PC-9 (cell line): ENCODE results near the gene DNAH12. TPM values are rescaled to one million over a fixed set of nuclear protein-coding genes. Genes with fewer than 3 reads are reported as not detected.

Source experiments
- BruUV-seq: library from RNA; stranded (reverse); fragments of 400-500 nt; replicated peaks from 2 replicates; lab custom pipeline; 2021; lab: Mats Ljungman, UMichigan
- CTCF ChIA-PET: fragments of 300-600 bp; sonication (Branson Sonifier 250); formaldehyde crosslinking; loops from one replicate; lab custom pipeline; 2022; ENCODE audit warnings: antibody characterized with exemption; lab: Charles Lee
- POLR2A ChIA-PET: fragments of 300-600 bp; sonication (Branson Sonifier 250); formaldehyde crosslinking; loops from one replicate; lab custom pipeline; 2022; ENCODE audit warnings: antibody characterized with exemption; ENCODE audit not compliant: unreplicated experiment; lab: Charles Lee
- DNase-seq, 2 experiments: peaks; one replicate each; pipeline versions ENCODE4 v3.0.0 to v3.0.0-alpha.2; 2015 to 2022; ENCODE audit warnings: mixed read lengths in 1 of 2
- H2AFZ ChIP-seq: fragments of 200-600 bp; sonication (generic); 2 replicates; pipeline ENCODE4 v1.8.1; 2017; ENCODE audit warnings: antibody characterized with exemption
- H3F3A ChIP-seq: fragments of 200-600 bp; sonication (generic); 2 replicates; pipeline ENCODE4 v1.8.1; 2017; ENCODE audit warnings: antibody characterized with exemption, mild to moderate bottlenecking, low read depth; ENCODE audit not compliant: insufficient read depth
- H3K27ac ChIP-seq: fragments of 200-600 bp; sonication (generic); 2 replicates; pipeline ENCODE4 v1.6.1; 2016; ENCODE audit warnings: mixed run types
- H3K27me3 ChIP-seq: fragments of 200-600 bp; sonication (generic); 2 replicates; pipeline ENCODE4 v1.6.1; 2016; ENCODE audit warnings: low read depth, mixed run types; ENCODE audit not compliant: insufficient read depth
- H3K36me3 ChIP-seq: fragments of 200-600 bp; sonication (generic); 2 replicates; pipeline ENCODE4 v1.6.1; 2016; ENCODE audit warnings: low read depth, mixed run types
- H3K4me1 ChIP-seq: fragments of 200-600 bp; sonication (generic); replicated peaks from 2 replicates; pipeline ENCODE4 v1.6.1; 2016; ENCODE audit warnings: mixed run types; ENCODE audit not compliant: insufficient read depth
- H3K4me2 ChIP-seq: fragments of 200-600 bp; sonication (generic); 2 replicates; pipeline ENCODE4 v1.6.1; 2017; ENCODE audit warnings: mixed run types
- H3K4me3 ChIP-seq: fragments of 200-600 bp; sonication (generic); 2 replicates; pipeline ENCODE4 v1.6.1; 2016; ENCODE audit warnings: mixed run types
- H3K79me2 ChIP-seq: fragments of 200-600 bp; sonication (generic); 2 replicates; pipeline ENCODE4 v1.6.1; 2017; ENCODE audit warnings: low read depth, mixed run types
- H3K9me2 ChIP-seq: fragments of 200-600 bp; sonication (generic); 2 replicates; pipeline ENCODE4 v1.8.1; 2017; ENCODE audit warnings: mild to moderate bottlenecking; ENCODE audit not compliant: insufficient read depth
- H3K9me3 ChIP-seq: fragments of 200-600 bp; sonication (generic); 2 replicates; pipeline ENCODE4 v1.8.1; 2016; ENCODE audit warnings: low read depth; ENCODE audit not compliant: insufficient read depth
- H4K20me1 ChIP-seq: fragments of 200-600 bp; sonication (generic); 2 replicates; pipeline ENCODE4 v1.8.1; 2017; ENCODE audit not compliant: insufficient read depth
- EZH2 ChIP-seq: fragments of 200-600 bp; sonication (generic); IDR thresholded peaks from 2 replicates; pipeline ENCODE4 v1.8.0; 2017; ENCODE audit warnings: antibody characterized with exemption, low read depth
- intact Hi-C: fragments of 100-400 bp; cut with micrococcal nuclease; formaldehyde crosslinking; loops from one replicate; pipeline ENCODE4 v1.10.0; 2022; ENCODE audit not compliant: unreplicated experiment
- total RNA-seq: library from RNA; stranded (reverse); gene quantifications from 2 replicates; pipeline ENCODE4 v1.2.3, GENCODE V29; 2021
- TF ChIP-seq, protein P1 (sequence below): fragments of 200-600 bp; sonication (generic); conservative IDR thresholded peaks from 2 replicates; pipeline ENCODE4 v1.6.1; 2017; ENCODE audit warnings: mixed run types, antibody characterized with exemption, mild to moderate bottlenecking, moderate library complexity

The DNAH12 gene
- total RNA-seq, 1 experiment from 2014 or later, result 0.22 TPM

DNA sequence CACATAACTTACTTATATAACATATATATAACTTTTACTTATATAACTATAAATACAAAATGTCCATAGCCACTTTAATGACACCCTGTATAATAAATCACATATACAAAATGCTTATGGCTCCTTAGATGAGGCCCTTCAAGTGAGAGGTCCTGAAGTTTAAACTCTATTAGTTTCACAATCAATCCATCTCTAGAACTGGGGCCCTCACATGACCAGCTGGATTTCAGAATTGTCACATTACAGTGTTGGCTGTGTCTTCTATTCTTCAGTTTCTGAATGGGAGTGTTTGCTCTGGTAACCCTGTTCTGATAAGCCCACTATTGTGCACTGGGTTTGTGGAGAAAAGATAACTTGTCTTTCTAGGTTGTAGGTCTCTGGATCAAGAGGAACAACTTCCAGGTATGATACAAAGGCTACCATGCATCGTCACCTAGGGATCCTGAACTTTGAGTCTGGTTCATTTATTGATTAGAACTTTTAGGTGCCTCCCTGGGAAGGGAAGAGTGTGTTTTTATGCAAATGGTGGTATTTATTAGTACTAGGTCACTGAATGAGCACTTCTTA lies 107.9 kb downstream of the DNAH12 start:
- H4K20me1 ChIP-seq, result no peaks in the 10 kb centered on the region
- intact Hi-C loops, result no loop called here
- no peak for DNase-seq
- H3K4me2 ChIP-seq, result no peak overlapping the region
- POLR2A ChIA-PET, result no interaction called here
- TF ChIP-seq, protein P1, sequence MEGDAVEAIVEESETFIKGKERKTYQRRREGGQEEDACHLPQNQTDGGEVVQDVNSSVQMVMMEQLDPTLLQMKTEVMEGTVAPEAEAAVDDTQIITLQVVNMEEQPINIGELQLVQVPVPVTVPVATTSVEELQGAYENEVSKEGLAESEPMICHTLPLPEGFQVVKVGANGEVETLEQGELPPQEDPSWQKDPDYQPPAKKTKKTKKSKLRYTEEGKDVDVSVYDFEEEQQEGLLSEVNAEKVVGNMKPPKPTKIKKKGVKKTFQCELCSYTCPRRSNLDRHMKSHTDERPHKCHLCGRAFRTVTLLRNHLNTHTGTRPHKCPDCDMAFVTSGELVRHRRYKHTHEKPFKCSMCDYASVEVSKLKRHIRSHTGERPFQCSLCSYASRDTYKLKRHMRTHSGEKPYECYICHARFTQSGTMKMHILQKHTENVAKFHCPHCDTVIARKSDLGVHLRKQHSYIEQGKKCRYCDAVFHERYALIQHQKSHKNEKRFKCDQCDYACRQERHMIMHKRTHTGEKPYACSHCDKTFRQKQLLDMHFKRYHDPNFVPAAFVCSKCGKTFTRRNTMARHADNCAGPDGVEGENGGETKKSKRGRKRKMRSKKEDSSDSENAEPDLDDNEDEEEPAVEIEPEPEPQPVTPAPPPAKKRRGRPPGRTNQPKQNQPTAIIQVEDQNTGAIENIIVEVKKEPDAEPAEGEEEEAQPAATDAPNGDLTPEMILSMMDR, result no peak
- TF ChIP-seq EZH2, result no peak
- H3F3A ChIP-seq, result no peaks in the 10 kb centered on the region
- H2AFZ ChIP-seq, result no peak overlapping the region
- no TSS peak for BruUV-seq
- H3K79me2 ChIP-seq, result no peaks in the 10 kb centered on the region
- H3K4me3 ChIP-seq, result no peak overlapping the region
- H3K27ac ChIP-seq, result no peak overlapping the region
- no peaks in the 10 kb centered on the region for H3K9me2 ChIP-seq
- no peaks in the 10 kb centered on the region for H3K9me3 ChIP-seq
- no peaks in the 10 kb centered on the region for H3K27me3 ChIP-seq
- no peaks in the 10 kb centered on the region for H3K4me1 ChIP-seq
- CTCF ChIA-PET, result no interaction called here
- H3K36me3 ChIP-seq, result no peaks in the 10 kb centered on the region

DNA sequence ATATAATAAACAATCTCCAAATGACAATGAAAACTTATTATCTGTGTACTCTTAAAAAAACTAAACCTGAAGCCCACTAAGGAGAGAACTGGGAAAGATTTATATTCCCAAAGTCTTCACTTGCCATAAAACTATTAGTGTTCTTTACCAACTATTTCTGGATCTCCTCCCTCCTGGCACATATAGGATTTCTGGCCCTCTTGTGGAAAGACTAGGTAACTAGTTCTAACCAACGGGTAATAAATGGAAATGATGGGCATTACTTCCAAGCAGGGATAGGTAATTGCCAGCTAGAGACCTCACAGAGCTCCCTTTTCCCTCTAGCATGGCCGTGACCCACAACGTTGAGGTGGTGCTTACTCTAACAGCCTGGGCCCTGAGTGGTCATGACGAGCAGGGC lies 110.1 kb downstream of the DNAH12 start:
- Histone ChIP-seq H3K9me3 (no peaks in the 10 kb centered on the region), H3K36me3 (no peaks in the 10 kb centered on the region), H4K20me1 (no peaks in the 10 kb centered on the region), H3K9me2 (no peaks in the 10 kb centered on the region), H2AFZ (no peak overlapping the region), H3F3A (no peaks in the 10 kb centered on the region), H3K4me2 (no peak overlapping the region), H3K27ac (no peak overlapping the region), H3K4me1 (no peaks in the 10 kb centered on the region), H3K4me3 (no peak overlapping the region), H3K27me3 (no peaks in the 10 kb centered on the region), H3K79me2 (no peaks in the 10 kb centered on the region)
- ChIA-PET POLR2A (interaction anchor here (0.7 kb wide), 1 partner anchor 85 kb away, joined by 7 read pairs; no protein-coding TSS in a partner anchor), CTCF (interaction anchor here (0.5 kb wide), 1 partner anchor 119 kb away, joined by 3 read pairs; no protein-coding TSS in a partner anchor)
- peak; percentile 6 to 40 for DNase-seq
- no TSS peak for BruUV-seq
- TF ChIP-seq, protein P1, result peak; percentile 71
- TF ChIP-seq EZH2, result no peak
- intact Hi-C loops, result loop anchor here (5.0 kb wide), 2 partner anchors 123 to 262 kb away; partner anchors contain the start of gene PDE12

DNA sequence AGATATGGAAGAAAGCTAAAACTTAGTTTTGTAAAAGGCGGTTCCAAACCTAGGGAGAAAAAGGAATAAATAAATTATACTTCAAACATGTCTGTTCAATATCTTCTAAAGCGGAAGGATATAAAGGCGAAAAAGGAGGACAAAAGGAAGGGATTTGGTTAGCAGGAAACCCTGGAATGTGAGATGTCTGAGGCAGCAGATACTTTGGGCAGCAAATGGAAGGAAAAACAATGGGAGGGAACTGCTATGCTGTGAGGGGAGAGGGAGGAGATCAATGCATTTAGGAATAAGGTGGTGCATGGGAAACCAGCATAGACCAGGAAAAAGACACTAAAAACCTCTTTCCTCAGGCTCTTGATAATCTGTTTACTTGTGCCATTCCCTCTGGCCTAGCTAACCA lies 120.8 kb downstream of the DNAH12 start:
- Histone ChIP-seq H4K20me1 (no peaks in the 10 kb centered on the region), H3K4me3 (no peak overlapping the region), H3K9me2 (no peaks in the 10 kb centered on the region), H3K4me2 (no peak overlapping the region), H2AFZ (no peak overlapping the region), H3K4me1 (no peaks in the 10 kb centered on the region), H3F3A (no peaks in the 10 kb centered on the region), H3K79me2 (no peaks in the 10 kb centered on the region), H3K36me3 (no peaks in the 10 kb centered on the region), H3K27ac (no peak overlapping the region), H3K9me3 (no peaks in the 10 kb centered on the region), H3K27me3 (no peaks in the 10 kb centered on the region)
- POLR2A ChIA-PET, result no interaction called here
- CTCF ChIA-PET, result no interaction called here
- BruUV-seq, result no TSS peak
- intact Hi-C loops, result no loop called here
- DNase-seq, result no peak
- TF ChIP-seq EZH2, result no peak
- TF ChIP-seq, protein P1, result no peak
